Glutamatergic neuron (in vitro differentiated cells): ENCODE measurements around the gene KCNJ6. TPM values are rescaled to one million over a fixed set of nuclear protein-coding genes. Genes with fewer than 3 reads are reported as not detected.

Source experiments
- DNase-seq: peaks from one replicate; pipeline ENCODE4 v3.0.0; 2022
- H3K27ac Mint-ChIP-seq: one replicate; pipeline ENCODE4 v1.8.0; 2020; ENCODE audit warnings: mild to moderate bottlenecking, mixed read lengths, inconsistent platforms; ENCODE audit not compliant: unreplicated experiment
- H3K27me3 Mint-ChIP-seq: one replicate; pipeline ENCODE4 v1.8.0; 2020; ENCODE audit warnings: mild to moderate bottlenecking, moderate library complexity, mixed read lengths, inconsistent platforms; ENCODE audit not compliant: unreplicated experiment
- H3K36me3 Mint-ChIP-seq: one replicate; pipeline ENCODE4 v1.8.0; 2020; ENCODE audit warnings: mild to moderate bottlenecking, mixed read lengths, inconsistent platforms; ENCODE audit not compliant: unreplicated experiment
- H3K4me1 Mint-ChIP-seq: one replicate; pipeline ENCODE4 v1.8.0; 2020; ENCODE audit warnings: mild to moderate bottlenecking, low read depth, mixed read lengths, inconsistent platforms; ENCODE audit not compliant: unreplicated experiment
- H3K4me3 Mint-ChIP-seq: one replicate; pipeline ENCODE4 v1.8.0; 2020; ENCODE audit warnings: mild to moderate bottlenecking, mixed read lengths, inconsistent platforms; ENCODE audit not compliant: unreplicated experiment
- H3K9me3 Mint-ChIP-seq: one replicate; pipeline ENCODE4 v1.8.0; 2020; ENCODE audit warnings: mild to moderate bottlenecking, moderate library complexity, mixed read lengths, inconsistent platforms; ENCODE audit not compliant: unreplicated experiment
- CTCF ChIP-seq: fragments of 200-600 bp; sonication (generic); IDR thresholded peaks from one replicate; pipeline ENCODE4 v1.5.0; 2021; ENCODE audit not compliant: partially characterized antibody, unreplicated experiment
- total RNA-seq: library from RNA; stranded (reverse); fragmentation: NEBNext Ultra II Directional; extraction: Animal tissue kit (Norgen Biotek cat#: 25700); gene quantifications from one replicate; pipeline ENCODE4 v1.2.1, GENCODE V29; 2021; ENCODE audit not compliant: unreplicated experiment

Gene KCNJ6
- total RNA-seq, 1 donor from 2014 or later: 80.5 TPM

GRCh38 chr21:37784591-37785318 lies 131.5 kb downstream of the KCNJ6 start:
- peaks cover 10% of the 10 kb centered on the region for H3K27me3 Mint-ChIP-seq
- peaks cover 24% of the 10 kb centered on the region for H3K36me3 Mint-ChIP-seq
- DNase-seq: no peak
- H3K4me3 Mint-ChIP-seq: no peak overlapping the region
- TF ChIP-seq CTCF: no peak
- peaks cover 4% of the 10 kb centered on the region for H3K9me3 Mint-ChIP-seq
- peaks cover 9% of the 10 kb centered on the region for H3K4me1 Mint-ChIP-seq
- H3K27ac Mint-ChIP-seq: no peak overlapping the region

- Mint-ChIP-seq H3K27me3 (peaks cover 12% of the 10 kb centered on the region), H3K27ac (no peak overlapping the region), H3K36me3 (peaks cover 18% of the 10 kb centered on the region), H3K9me3 (peaks cover 6% of the 10 kb centered on the region), H3K4me3 (no peak overlapping the region), H3K4me1 (peaks cover 9% of the 10 kb centered on the region)
- no peak for TF ChIP-seq CTCF
- DNase-seq: no peak
Observed at GRCh38 chr21:37783016-37783415, 133.2 kb downstream of the KCNJ6 start.

- H3K27ac Mint-ChIP-seq: peak overlapping the region; percentile 7
- no peak for TF ChIP-seq CTCF
- H3K4me3 Mint-ChIP-seq: no peak overlapping the region
- peaks cover 14% of the 10 kb centered on the region for H3K27me3 Mint-ChIP-seq
- H3K36me3 Mint-ChIP-seq: peaks cover 23% of the 10 kb centered on the region
- H3K9me3 Mint-ChIP-seq: peaks cover 10% of the 10 kb centered on the region
- H3K4me1 Mint-ChIP-seq: peaks cover 8% of the 10 kb centered on the region
- no peak for DNase-seq
Observed at GRCh38 chr21:37780991-37781983, 135.0 kb downstream of the KCNJ6 start.

GRCh38 chr21:37771181-37771580 lies 145.1 kb downstream of the KCNJ6 start:
- DNase-seq: no peak
- H3K27ac Mint-ChIP-seq: peak overlapping the region; percentile 55
- peaks cover 18% of the 10 kb centered on the region for H3K9me3 Mint-ChIP-seq
- H3K36me3 Mint-ChIP-seq: peaks cover 7% of the 10 kb centered on the region
- TF ChIP-seq CTCF: no peak
- H3K4me3 Mint-ChIP-seq: no peak overlapping the region
- H3K4me1 Mint-ChIP-seq: peaks cover 34% of the 10 kb centered on the region
- peaks cover 7% of the 10 kb centered on the region for H3K27me3 Mint-ChIP-seq
